Activated naive CD4-positive, alpha-beta T cell treated with Interleukin-2 at 50 U/mL for 16 hours (primary cell): ENCODE results near the gene PXDN.

Experiments used
- DNase-seq: peaks from one replicate; pipeline ENCODE4 v3.0.0-alpha.2; 2020

The PXDN gene

GRCh38 chr2:1590596-1591460, 153.5 kb downstream of the PXDN start:
- no peak for DNase-seq

- DNase-seq: no peak
These were observed 155.2 kb downstream of the PXDN start for GRCh38 chr2:1588978-1589621.

GRCh38 chr2:1588051-1588977, 156.0 kb downstream of the PXDN start:
- DNase-seq: no peak

GRCh38 chr2:1586923-1587840, 157.1 kb downstream of the PXDN start:
- no peak for DNase-seq

GRCh38 chr2:1586251-1586922, 157.9 kb downstream of the PXDN start:
- no peak for DNase-seq

- no peak for DNase-seq
These were observed 158.7 kb downstream of the PXDN start for GRCh38 chr2:1585635-1586034.

GRCh38 chr2:1584691-1585485, 159.4 kb downstream of the PXDN start:
- DNase-seq: no peak

- DNase-seq: no peak
These were observed 160.2 kb downstream of the PXDN start for GRCh38 chr2:1584051-1584531.

- no peak for DNase-seq
These were observed 161.4 kb downstream of the PXDN start for GRCh38 chr2:1582891-1583341.

GRCh38 chr2:1581965-1582625, 162.2 kb downstream of the PXDN start:
- DNase-seq: no peak
